Ecto neural progenitor cell (in vitro differentiated cells): ENCODE data around the gene NR2F6.
A peak's percentile ranks its signal among the peaks of the same experiment; 100 is the strongest.
"Not testable (repeated sequence)": the region's sequence is repeated elsewhere in the genome, so short reads cannot be mapped to it uniquely, and the experiment has no call there.

Experiments
- DNase-seq: peaks from one replicate; pipeline ENCODE4 v3.0.0-alpha.2; 2018; ENCODE audit warnings: low spot score

The NR2F6 gene

DNA sequence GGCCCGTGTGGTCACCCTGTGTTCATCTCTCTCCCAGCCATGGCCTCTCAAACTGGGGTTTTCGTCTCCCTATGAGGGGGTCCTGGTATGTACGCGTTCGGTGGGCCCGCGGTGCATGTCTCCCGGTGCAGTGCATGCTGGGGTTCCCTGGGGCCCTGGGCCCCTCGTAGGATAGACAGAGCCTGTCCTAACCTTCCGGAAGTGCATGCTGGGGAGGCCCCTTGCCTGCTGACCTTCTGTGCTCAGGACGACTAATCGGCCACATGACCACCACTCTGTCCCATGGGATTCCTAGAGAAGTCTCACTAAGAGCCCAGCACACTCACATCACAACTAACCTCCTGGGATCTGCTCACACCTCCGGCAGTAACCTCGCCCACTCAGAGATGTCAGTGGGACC lies 35.4 kb downstream of the NR2F6 start:
- DNase-seq = no peak

DNA sequence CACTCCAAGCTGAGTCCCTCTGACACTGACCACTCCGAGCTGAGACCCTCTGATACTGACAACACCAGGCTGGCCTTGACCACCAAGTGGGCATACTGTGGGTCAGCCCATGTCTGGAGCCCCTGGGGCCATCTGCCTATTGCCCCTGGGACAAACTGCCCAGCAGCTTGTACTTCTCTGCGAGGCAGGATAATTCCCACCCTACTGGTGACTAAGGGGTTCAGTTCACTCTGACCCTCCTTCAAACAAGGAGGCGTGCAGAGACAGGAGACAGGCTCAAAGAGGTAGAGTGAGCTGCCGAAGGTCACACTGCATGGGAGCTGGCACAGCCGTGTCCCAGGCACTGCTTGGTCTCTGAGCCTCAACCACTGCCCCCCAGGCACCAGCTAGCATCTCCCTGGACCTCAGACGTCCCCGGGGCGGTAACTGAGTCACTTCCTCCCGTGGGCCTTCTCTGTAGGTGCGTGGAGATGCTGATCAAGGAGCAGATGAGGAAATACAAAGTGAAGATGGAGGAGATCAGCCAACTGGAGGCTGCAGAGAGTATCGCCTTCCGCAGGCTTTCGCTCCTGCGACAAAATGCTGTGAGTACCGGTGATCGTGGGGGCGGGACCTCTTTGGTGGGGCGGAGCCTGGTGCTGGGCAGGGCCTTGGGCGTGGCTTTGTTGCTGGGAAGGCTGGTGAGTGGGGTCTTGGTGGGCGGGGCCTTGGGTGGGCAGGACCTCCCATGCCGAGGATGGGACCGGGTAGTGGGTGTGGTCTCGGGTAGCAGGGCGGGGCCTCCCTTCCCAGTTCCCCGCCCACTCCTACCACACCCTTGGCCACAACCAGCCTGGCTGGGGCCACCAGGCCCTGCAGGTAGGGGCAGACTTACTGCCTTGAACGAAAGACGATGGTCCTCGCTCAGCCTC lies 36.3 kb downstream of the NR2F6 start:
- DNase-seq = peak; percentile 93

DNA sequence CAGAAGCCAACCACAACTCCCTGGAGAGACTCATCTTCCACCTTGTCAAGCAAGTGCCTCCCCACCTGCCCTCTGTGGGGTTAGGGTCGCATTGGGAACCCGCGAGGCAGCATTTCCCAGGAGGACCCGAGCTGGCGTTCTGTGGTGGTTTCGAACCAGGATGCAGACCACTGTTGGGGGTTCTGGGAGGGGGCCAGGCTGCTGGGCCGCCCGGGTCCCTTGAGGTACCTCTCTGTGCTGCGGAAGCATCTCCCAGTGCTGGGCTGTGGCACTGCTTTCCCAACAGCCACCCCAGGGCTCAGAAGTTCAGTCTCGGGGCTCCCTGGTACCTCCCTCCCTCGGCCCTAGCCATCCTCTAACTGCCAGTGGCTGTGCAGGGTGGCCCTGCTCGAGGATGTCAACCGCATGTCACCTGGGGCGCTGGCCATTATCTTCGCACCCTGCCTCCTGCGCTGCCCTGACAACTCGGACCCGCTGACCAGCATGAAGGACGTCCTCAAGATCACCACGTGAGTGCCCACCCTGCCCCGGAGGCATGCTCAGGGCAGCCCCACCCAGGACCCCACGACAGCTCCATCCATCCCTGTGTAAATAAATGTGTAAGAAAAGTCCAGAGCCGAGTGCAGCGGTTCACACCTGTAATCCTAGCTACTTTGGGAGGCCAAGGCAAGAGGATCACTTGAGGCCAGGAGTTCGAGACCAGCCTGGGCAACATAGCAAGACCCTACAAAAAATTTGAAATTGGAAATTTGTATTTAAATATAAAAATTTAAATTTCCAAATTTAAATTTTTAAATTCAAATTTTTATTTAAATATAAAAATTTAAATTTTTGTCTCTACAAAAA lies 38.8 kb downstream of the NR2F6 start:
- DNase-seq = no peak

DNA sequence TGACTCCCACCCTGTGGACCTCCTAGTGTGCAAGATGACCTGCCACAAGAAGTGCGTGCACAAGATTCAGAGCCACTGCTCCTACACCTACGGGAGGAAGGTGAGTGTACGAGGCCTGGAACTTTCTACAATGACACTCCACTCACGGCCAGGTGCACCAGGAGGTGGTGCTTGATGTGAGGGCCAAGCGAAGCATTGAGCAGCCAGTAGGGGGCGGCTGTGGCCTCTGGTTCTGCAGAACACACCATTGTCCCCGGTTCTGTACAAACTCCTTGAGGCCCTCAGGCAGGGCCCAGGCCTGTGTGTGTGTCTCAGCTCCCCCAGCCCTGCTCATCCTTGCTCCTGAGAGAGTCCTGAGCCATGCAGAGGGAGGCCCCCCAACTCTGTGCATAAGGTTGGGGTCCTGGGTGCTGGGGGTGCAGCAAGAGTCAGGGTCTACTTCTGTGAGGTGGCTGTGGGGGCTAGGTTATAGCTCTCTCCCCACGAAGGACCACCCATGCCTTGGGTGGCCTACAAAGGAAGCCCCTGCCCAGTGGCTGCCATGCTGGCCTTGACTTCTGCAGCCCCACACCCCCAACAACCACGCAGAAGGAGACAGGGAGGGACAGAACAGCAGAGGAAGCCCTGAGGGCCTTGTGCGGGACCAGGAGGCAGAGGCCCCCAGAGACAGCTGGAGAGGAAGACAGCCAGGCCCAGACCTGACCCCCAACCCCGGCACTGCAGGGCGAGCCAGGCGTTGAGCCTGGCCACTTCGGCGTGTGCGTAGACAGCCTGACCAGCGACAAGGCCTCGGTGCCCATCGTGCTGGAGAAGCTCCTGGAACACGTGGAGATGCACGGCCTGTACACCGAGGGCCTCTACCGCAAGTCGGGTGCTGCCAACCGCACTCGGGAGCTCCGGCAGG lies 40.2 kb downstream of the NR2F6 start:
- peak; percentile 65 for DNase-seq

DNA sequence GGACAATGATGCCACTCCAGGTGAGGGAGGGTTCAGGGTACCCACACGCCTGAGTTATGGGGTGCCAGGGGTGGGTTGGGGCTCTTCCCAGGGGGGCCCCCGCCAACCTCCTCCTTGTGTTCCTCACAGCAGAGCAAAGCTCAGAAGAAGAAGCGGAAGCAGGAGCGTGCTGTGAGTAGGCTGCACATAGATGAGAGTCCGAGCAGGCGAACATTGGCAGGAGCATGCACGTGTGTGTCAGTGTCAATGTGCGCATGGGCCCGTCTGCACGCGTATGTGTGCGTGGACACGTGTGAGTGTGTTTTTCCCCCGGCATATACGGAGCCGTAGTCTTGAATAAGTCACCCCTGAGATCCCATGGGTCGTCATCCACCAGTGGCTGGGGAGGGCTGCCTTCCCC lies 43.0 kb downstream of the NR2F6 start:
- no peak for DNase-seq

DNA sequence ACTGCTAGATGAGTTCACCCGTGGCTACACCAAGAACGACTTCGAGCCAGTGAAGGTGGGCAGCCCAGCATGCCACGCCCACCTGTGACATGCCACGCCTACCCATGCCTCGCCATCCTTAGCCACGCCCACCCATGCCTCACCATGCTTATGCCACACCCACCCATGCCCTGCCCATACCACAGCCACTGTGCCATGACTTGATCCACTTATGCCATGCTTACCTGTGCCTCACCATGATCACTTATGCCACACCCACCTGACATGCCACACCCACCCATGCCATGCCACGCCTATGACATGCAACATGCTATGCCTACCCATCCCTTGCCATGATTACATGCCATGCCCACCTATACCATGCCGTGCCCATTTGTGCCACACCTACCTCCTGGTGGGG lies 43.5 kb downstream of the NR2F6 start:
- no peak for DNase-seq

DNA sequence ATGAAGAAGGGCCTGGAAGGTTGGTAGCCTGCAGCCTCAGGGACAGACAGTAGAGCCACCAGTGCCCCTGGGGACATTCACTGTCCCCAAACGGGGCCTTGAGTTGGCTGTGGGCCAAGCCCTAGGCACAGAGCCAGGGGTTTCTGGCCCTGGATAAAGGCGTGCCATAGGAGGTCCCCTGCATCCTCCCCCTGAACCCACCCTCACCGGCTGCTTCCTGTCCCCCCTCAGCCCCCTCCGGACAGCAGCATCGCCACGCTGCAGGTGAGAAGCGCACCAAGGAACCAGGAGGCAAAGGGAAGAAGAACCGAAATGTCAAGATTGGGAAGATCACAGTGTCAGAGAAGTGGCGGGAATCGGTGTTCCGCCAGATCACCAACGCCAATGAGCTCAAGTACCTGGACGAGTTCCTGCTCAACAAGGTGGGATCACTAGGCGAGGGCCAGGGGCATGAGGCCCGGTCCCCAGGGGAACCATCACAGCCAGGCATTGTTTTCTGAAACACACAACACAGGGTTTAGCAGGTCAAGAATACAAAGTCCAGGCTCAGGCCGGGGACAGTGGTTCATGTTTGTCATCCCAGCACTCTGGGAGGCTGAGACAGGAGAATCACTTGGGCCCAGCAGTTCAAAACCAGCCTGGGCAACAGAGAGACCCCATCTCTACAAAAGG lies 45.2 kb downstream of the NR2F6 start:
- no peak for DNase-seq

DNA sequence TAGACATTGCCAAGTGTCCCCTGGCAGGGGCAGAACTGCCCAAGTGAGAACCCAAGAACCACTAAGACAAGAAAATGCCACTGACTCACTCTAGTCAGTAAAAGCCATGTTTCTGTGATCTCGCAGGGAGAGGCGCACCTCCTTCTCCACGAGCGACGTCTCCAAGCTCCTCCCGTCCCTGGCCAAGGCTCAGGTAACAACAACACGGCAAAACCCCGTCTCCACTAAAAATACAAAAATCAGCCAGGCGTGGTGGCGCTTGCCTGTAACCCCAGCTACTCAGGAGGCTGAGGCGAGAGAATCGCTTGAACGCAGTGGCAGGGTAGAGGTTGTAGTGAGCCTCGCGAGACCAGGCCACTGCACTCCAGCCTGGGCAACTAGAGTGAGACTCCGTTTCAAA lies 48.1 kb downstream of the NR2F6 start:
- no peak for DNase-seq

DNA sequence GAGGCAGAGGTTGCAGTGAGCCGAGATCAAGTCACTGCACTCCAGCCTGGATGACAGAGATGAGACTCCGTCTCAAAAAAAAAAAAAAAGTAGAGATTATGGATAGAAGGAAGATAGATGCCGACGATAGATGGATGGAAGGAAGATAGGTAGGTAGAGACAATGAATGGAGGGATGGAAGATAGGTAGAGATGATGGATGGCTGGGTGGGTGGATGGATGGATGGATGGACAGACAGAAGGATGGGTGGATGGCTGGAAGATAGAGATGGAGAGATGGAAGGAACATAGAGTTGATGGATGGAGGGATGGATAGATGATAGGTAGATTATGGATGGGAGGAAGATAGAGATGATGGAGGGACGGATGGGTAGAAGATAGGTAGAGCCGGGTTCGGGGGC lies 49.1 kb downstream of the NR2F6 start:
- DNase-seq = no peak

DNA sequence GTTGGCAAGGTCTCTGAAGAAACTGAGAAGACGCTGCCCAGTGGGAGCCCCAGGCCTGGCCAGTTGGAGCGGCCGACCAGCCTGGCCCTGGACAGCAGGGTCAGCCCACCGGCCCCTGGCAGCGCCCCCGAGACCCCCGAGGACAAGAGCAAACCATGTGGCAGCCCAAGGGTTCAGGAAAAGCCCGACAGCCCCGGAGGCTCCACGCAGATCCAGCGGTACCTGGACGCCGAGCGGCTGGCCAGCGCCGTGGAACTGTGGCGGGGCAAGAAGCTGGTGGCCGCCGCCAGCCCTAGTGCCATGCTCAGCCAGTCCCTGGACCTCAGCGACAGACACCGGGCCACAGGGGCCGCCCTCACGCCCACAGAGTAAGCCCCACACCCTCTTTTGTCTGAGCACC lies 50.6 kb downstream of the NR2F6 start:
- no peak for DNase-seq

DNA sequence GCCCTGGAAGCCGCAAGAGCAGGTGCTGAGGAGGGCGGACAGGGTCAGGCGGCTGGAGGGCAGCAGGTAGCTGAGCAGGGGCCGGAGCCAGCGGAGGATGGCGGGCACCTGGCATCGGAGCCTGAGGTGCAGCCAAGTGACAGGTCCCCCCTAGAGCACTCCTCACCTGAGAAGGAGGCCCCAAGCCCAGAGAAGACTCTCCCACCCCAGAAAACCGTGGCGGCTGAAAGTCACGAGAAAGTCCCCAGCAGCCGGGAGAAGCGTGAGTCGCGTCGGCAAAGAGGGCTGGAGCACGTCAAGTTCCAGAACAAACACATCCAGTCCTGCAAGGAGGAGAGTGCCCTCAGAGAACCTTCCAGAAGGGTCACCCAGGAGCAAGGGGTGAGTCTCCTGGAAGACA lies 51.1 kb downstream of the NR2F6 start:
- DNase-seq = no peak

DNA sequence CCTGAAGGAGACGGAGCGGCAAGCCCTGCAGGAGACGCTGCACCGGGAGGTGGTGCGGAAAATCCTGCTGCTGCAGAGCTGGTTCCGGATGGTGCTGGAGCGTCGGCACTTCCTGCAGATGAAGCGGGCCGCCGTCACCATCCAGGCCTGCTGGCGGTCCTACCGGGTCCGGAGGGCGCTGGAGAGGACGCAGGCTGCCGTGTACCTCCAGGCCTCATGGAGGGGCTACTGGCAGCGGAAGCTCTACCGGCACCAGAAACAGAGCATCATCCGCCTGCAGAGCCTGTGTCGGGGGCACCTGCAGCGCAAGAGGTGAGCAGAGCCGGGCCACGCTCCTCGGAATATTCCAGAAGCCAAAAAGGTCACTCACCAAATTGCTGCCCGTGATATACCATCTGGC lies 53.0 kb downstream of the NR2F6 start:
- DNase-seq = no peak

DNA sequence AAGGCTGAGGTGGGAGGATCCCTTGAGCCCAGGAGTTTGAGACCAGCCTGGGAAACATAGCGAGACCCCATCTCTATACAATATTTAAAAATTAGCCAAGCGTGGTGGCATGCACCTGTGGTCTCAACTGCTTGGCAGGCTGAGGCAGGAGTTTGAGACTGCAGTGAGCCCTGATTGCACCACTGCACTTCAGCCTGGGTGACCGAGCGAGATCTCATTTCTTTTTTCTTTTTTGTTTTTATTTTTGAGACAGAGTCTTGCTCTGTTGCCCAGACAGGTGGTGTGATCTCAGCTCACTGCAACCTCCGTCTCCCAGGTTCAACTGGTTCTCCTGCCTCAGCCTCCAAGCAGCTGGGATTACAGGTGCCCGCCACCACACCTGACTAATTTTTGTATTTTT lies 54.0 kb downstream of the NR2F6 start:
- DNase-seq = not testable (repeated sequence)

DNA sequence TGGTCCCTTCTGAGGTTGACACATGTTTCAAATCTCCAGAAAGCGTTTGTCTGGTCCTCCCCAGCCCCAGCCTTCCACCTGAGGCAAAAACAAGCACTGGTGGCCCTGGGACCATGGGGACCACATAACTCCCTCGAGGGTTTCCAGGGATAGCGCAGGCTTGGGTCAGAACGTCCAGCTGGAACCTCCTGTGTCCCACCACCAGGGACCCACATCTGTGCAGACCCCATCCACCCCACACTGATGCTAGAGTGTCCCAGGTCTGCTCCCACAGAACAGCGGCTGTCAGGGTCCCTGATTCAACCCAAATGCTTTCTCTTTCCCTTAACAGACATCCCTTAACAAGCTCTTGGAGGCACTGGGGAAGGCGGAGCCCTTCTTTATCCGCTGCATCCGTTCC lies 60.1 kb downstream of the NR2F6 start:
- no peak for DNase-seq

DNA sequence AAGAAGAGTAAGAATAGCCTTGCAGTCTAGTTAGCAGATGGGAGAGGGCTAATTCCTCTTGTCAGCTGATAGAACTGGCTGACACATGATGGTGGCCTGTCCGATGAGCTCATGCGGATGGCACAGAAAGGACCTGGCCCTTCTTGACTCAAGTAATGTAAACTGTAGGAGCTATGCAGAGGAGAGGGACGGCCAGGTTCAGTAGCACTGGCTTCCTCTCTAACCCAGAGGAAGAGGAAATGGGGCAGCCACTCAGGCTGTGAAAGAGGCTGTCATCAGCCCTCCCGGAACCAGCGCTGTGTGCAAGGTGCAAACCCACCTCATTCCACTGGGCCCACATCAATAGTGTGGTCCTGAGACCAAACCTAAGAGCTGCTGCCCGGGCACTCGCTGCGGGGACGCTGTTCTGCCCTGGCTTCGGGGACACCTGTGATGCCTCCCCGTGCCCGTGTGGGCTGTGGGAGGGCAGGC lies 61.3 kb downstream of the NR2F6 start:
- no peak for DNase-seq

DNA sequence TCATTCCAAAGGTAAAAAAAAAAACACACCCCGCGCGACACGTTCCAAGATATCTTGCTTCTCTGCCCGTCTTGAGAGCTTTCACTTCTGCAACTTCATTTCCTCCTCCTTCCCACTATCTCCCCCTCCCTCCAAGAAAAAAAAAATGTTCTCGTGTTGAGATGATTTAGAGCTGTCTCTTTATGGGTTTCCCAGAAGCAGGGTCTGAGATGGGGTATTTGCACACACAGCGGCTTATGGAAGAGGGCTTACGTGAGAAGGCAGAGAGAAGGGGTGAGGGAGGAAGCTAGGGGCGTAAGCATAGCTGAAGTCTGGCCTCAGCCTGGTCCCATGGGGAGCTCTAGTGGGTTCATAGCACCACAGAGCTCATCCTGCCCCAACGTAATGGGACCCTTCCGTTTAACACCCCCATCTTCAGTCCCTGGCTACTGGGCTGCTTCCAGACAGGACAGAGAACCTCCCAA lies 61.8 kb downstream of the NR2F6 start:
- DNase-seq = no peak

DNA sequence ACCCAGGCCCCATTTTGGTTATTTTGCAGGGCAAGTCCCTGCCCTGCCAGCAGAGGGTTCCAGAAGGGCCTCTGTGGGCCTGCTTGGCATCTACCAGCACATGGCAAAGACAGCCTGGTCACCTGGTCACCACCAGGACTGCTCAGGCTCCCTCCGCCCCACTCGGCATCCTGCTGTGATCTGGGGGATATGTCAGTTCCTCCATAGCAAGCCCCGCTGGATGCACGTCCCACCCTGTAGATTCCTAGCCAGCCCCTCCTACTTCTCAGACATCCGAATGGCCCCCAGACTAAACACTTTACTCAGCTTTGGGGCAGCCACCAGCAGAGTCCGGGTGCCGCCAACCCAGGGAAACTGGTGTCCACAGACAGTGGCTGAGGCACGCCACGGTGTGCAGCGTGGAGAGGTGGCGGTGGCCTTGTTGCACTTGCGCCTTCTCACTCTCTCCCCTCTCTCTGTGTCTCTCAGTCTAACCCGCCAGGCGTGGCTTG lies 62.4 kb downstream of the NR2F6 start:
- DNase-seq = no peak
